HepG2 (cell line): ENCODE data around the gene C11orf65. TPM values are rescaled to one million over a fixed set of nuclear protein-coding genes. Genes with fewer than 3 reads are reported as not detected.

Source experiments
- BRD4 ChIP-seq: sonication (generic); formaldehyde crosslinking; IDR thresholded peaks from 2 replicates; pipeline ENCODE4 v1.4.0; 2020; ENCODE audit warnings: missing genetic modification reagents
- ELF1 ChIP-seq: sonication (generic); formaldehyde crosslinking; IDR thresholded peaks from 2 replicates; pipeline ENCODE4 v1.4.0; 2020; ENCODE audit warnings: missing genetic modification reagents
- IRF1 ChIP-seq: sonication (generic); formaldehyde crosslinking; IDR thresholded peaks from 2 replicates; pipeline ENCODE4 v1.4.0; 2020; ENCODE audit warnings: low read depth, mild to moderate bottlenecking, missing genetic modification reagents
- IRF2 ChIP-seq: IDR thresholded peaks from 2 replicates; pipeline ENCODE4 v1.6.1; 2018; ENCODE audit warnings: missing genetic modification reagents, missing compliant biosample characterization
- KDM3A ChIP-seq: IDR thresholded peaks from 2 replicates; pipeline ENCODE4 v1.6.1; 2018; ENCODE audit warnings: low read depth, missing compliant biosample characterization
- KMT2B ChIP-seq: IDR thresholded peaks from 2 replicates; pipeline ENCODE4 v1.6.1; 2016; ENCODE audit warnings: missing genetic modification reagents, missing compliant biosample characterization
- MYC ChIP-seq: sonication (generic); formaldehyde crosslinking; IDR thresholded peaks from 2 replicates; pipeline ENCODE4 v1.9.0; 2021; ENCODE audit warnings: missing genetic modification reagents, borderline replicate concordance
- NFAT5 ChIP-seq: sonication (generic); formaldehyde crosslinking; IDR thresholded peaks from 2 replicates; pipeline ENCODE4 v1.4.0; 2020; ENCODE audit warnings: missing genetic modification reagents
- NFKB2 ChIP-seq: sonication (generic); formaldehyde crosslinking; IDR thresholded peaks from 2 replicates; pipeline ENCODE4 v1.4.0; 2020; ENCODE audit warnings: missing genetic modification reagents, borderline replicate concordance
- RFXANK ChIP-seq: IDR thresholded peaks from 2 replicates; pipeline ENCODE4 v1.6.1; 2016
- SYNCRIP ChIP-seq: fragments of 200-400 bp; formaldehyde crosslinking; IDR thresholded peaks from 2 replicates; pipeline ENCODE4 v1.6.1; 2018; ENCODE audit warnings: mild to moderate bottlenecking, low read depth, low read length; ENCODE audit not compliant: insufficient read depth
- YY1 ChIP-seq: IDR thresholded peaks from 2 replicates; pipeline ENCODE4 v1.6.1; 2011; ENCODE audit warnings: low read length, low read depth, moderate library complexity, mild to moderate bottlenecking; ENCODE audit not compliant: insufficient read depth, insufficient replicate concordance
- ZBTB7A ChIP-seq: sonication (generic); formaldehyde crosslinking; IDR thresholded peaks from 2 replicates; pipeline ENCODE4 v1.8.0; 2022; ENCODE audit warnings: mild to moderate bottlenecking, missing genetic modification reagents
- ZFX ChIP-seq: sonication (generic); formaldehyde crosslinking; IDR thresholded peaks from 2 replicates; pipeline ENCODE4 v1.4.0; 2020; ENCODE audit warnings: mild to moderate bottlenecking, low read depth, missing genetic modification reagents, moderate library complexity
- ZNF160 ChIP-seq: sonication (generic); formaldehyde crosslinking; IDR thresholded peaks from 2 replicates; pipeline ENCODE4 v1.8.0; 2022; ENCODE audit warnings: mild to moderate bottlenecking, inconsistent platforms, missing genetic modification reagents
- ZNF558 ChIP-seq: sonication (generic); formaldehyde crosslinking; IDR thresholded peaks from 2 replicates; pipeline ENCODE4 v1.9.0; 2022; ENCODE audit warnings: mild to moderate bottlenecking, missing genetic modification reagents, borderline replicate concordance
- ZNF589 ChIP-seq: sonication (generic); formaldehyde crosslinking; conservative IDR thresholded peaks from 2 replicates; pipeline ENCODE4 v1.8.0; 2022; ENCODE audit warnings: mild to moderate bottlenecking, moderate library complexity, missing genetic modification reagents
- ZNF772 ChIP-seq: sonication (generic); formaldehyde crosslinking; IDR thresholded peaks from 2 replicates; pipeline ENCODE4 v1.5.0; 2020; ENCODE audit warnings: mild to moderate bottlenecking, missing genetic modification reagents
- polyA plus RNA-seq, 8 experiments: library from polyadenylated mRNA; depleted of rRNA in 3 of 8; stranded (reverse) in 7 of 8; unstranded in 1 of 8; fragments of >200 nt; fragmentation: Illumina TruSeq in 4 of 8; extraction: Trizol in 4 of 8; gene quantifications; 2 replicates each; pipeline versions ENCODE4 v1.2.1 to v1.2.3, GENCODE V29; 2011 to 2016; ENCODE audit warnings: low read depth in 4 of 8, missing spikeins in 1 of 8, mixed read lengths in 1 of 8; ENCODE audit not compliant: insufficient read depth in 1 of 8
- total RNA-seq, 5 experiments: library from RNA; depleted of rRNA; stranded (reverse); fragments of >200 nt; fragmentation: Illumina TruSeq; extraction: Trizol; gene quantifications; 2 replicates each; pipeline ENCODE4 v1.2.3, GENCODE V29; 2016; ENCODE audit warnings: low read depth in 1 of 5
- TF ChIP-seq, protein P1 (sequence below): sonication (generic); formaldehyde crosslinking; IDR thresholded peaks from 2 replicates; pipeline ENCODE4 v1.4.0; 2020; ENCODE audit warnings: missing genetic modification reagents
- TF ChIP-seq, protein P2 (sequence below): sonication (generic); formaldehyde crosslinking; IDR thresholded peaks from 2 replicates; pipeline ENCODE4 v1.5.1; 2020; ENCODE audit warnings: mild to moderate bottlenecking, moderate library complexity, missing genetic modification reagents

The C11orf65 gene
- total and polyA plus RNA-seq, 2 of the 13 experiments (the other 11 are each of a cell fraction or from before 2014, with no cell fraction given): 0.38 to 0.42 TPM

DNA sequence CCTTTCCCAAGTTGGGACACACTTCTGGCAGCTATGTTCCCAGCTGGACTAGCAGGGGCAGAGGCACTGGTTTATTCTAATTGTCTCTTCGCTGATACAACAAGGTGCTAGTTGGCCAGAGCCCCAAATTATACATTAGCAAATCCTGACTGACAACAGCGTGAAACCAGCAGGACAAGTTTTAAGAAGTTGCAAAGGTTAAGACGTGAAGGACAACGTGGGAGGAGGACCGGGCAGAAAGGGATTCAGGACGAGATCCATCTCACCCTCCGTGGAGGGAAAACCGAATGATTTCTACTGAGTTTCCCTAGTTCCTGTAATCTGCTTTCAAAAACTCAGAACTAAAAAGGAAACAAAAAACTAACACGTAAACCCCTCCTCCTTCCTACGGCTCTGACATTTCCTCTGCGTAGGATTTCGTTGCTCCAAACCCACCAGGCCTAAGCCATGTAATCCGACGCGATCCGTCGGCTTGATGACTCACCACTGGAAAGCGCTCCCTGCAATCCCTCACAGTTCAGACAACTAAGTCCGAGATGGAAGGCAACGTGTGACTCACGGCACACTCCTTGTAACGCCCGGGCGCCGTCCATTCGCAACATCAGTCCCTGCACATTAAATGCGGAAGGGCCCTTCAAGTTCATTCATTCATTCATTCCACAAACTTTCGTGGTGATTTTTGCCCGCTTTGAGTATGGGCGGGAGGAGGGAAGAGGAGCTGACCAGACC is 30.2 kb upstream of the C11orf65 start (continued):
- TF ChIP-seq, protein P1, sequence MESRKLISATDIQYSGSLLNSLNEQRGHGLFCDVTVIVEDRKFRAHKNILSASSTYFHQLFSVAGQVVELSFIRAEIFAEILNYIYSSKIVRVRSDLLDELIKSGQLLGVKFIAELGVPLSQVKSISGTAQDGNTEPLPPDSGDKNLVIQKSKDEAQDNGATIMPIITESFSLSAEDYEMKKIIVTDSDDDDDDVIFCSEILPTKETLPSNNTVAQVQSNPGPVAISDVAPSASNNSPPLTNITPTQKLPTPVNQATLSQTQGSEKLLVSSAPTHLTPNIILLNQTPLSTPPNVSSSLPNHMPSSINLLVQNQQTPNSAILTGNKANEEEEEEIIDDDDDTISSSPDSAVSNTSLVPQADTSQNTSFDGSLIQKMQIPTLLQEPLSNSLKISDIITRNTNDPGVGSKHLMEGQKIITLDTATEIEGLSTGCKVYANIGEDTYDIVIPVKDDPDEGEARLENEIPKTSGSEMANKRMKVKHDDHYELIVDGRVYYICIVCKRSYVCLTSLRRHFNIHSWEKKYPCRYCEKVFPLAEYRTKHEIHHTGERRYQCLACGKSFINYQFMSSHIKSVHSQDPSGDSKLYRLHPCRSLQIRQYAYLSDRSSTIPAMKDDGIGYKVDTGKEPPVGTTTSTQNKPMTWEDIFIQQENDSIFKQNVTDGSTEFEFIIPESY (CRISPR knock-in tag): no peak
- TF ChIP-seq ZBTB7A (peak; percentile 29; the same call in 1 of the 2 replicates), BRD4 (CRISPR knock-in tag) (peak; percentile 56; the same call in 1 of the 2 replicates), IRF2 (peak; percentile 79), KMT2B (CRISPR knock-in tag) (peak; percentile 87), RFXANK (CRISPR knock-in tag) (0 out of 2 replicates have a peak, but pooled peaks have one; percentile 30), ZFX (peak; percentile 83), ZNF160 (CRISPR knock-in tag) (0 out of 2 replicates have a peak, but pooled peaks have one; percentile 8), ZNF772 (0 out of 2 replicates have a peak, but pooled peaks have one; percentile 60), ZNF558 (CRISPR knock-in tag) (0 out of 2 replicates have a peak, but pooled peaks have one; percentile 47), ZNF589 (CRISPR knock-in tag) (peak; percentile 63; the same call in 1 of the 2 replicates), MYC (CRISPR knock-in tag) (peak; percentile 46; the same call in 1 of the 2 replicates), KDM3A (no peak), NFAT5 (CRISPR knock-in tag) (0 out of 2 replicates have a peak, but pooled peaks have one; percentile 3), SYNCRIP (no peak), ELF1 (peak; percentile 51), IRF1 (CRISPR knock-in tag) (0 out of 2 replicates have a peak, but pooled peaks have one; percentile 8), YY1 (peak; percentile 10), NFKB2 (CRISPR knock-in tag) (0 out of 2 replicates have a peak, but pooled peaks have one; percentile 37)
- TF ChIP-seq, protein P2, sequence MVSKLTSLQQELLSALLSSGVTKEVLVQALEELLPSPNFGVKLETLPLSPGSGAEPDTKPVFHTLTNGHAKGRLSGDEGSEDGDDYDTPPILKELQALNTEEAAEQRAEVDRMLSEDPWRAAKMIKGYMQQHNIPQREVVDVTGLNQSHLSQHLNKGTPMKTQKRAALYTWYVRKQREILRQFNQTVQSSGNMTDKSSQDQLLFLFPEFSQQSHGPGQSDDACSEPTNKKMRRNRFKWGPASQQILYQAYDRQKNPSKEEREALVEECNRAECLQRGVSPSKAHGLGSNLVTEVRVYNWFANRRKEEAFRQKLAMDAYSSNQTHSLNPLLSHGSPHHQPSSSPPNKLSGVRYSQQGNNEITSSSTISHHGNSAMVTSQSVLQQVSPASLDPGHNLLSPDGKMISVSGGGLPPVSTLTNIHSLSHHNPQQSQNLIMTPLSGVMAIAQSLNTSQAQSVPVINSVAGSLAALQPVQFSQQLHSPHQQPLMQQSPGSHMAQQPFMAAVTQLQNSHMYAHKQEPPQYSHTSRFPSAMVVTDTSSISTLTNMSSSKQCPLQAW (CRISPR knock-in tag): peak; percentile 55; the same call in 1 of the 2 replicates
